HEK293 (cell line): Measurements from ENCODE around the gene KCNMA1.

Experiments used
- MYNN ChIP-seq: fragments of 450-650 bp; formaldehyde crosslinking; IDR thresholded peaks from 2 replicates; pipeline ENCODE4 v1.5.1; 2016; ENCODE audit warnings: missing biosample characterization, missing genetic modification characterization, borderline replicate concordance
- REST ChIP-seq: fragments of 450-650 bp; formaldehyde crosslinking; IDR thresholded peaks from 2 replicates; pipeline ENCODE4 v1.5.1; 2016; ENCODE audit warnings: missing biosample characterization, missing genetic modification characterization
- SCRT2 ChIP-seq: fragments of 450-650 bp; formaldehyde crosslinking; IDR thresholded peaks from 2 replicates; pipeline ENCODE4 v1.5.1; 2016; ENCODE audit warnings: missing biosample characterization, missing genetic modification characterization
- TCF7L2 ChIP-seq: IDR thresholded peaks from 2 replicates; pipeline ENCODE4 v1.6.1; 2011; ENCODE audit warnings: low read depth, mild to moderate bottlenecking, inconsistent platforms, low read length, moderate library complexity, borderline replicate concordance
- YY1 ChIP-seq: fragments of 450-650 bp; formaldehyde crosslinking; IDR thresholded peaks from 2 replicates; pipeline ENCODE4 v1.5.1; 2018; ENCODE audit warnings: missing biosample characterization, missing genetic modification characterization
- ZNF2 ChIP-seq: fragments of 450-650 bp; formaldehyde crosslinking; IDR thresholded peaks from 2 replicates; pipeline ENCODE4 v1.5.1; 2016; ENCODE audit warnings: missing biosample characterization, missing genetic modification characterization
- ZNF221 ChIP-seq: fragments of 450-650 bp; formaldehyde crosslinking; IDR thresholded peaks from 2 replicates; pipeline ENCODE4 v1.5.1; 2017; ENCODE audit warnings: missing biosample characterization, missing genetic modification characterization, borderline replicate concordance
- ZNF274 ChIP-seq, 2 experiments: fragments of 200-500 bp in 1 of 2; fragments of 450-650 bp in 1 of 2; sonication (Bioruptor generic) in 1 of 2; formaldehyde crosslinking in 1 of 2; IDR thresholded peaks; 2 replicates each; pipeline versions ENCODE4 v1.5.1 to v1.6.1; 2014 to 2016; ENCODE audit warnings: borderline replicate concordance in 1 of 2, inconsistent platforms in 1 of 2, low read length in 1 of 2, missing biosample characterization in 1 of 2, missing genetic modification characterization in 1 of 2
- ZNF398 ChIP-seq: fragments of 450-650 bp; formaldehyde crosslinking; IDR thresholded peaks from 2 replicates; pipeline ENCODE4 v1.5.1; 2017; ENCODE audit warnings: missing biosample characterization, missing genetic modification characterization
- ZNF48 ChIP-seq: fragments of 450-650 bp; formaldehyde crosslinking; IDR thresholded peaks from 2 replicates; pipeline ENCODE4 v1.5.1; 2016; ENCODE audit warnings: missing biosample characterization, missing genetic modification characterization
- ZNF510 ChIP-seq: fragments of 450-650 bp; formaldehyde crosslinking; IDR thresholded peaks from 2 replicates; pipeline ENCODE4 v1.5.1; 2018; ENCODE audit warnings: mild to moderate bottlenecking, missing genetic modification characterization, missing biosample characterization; ENCODE audit not compliant: insufficient replicate concordance
- ZNF792 ChIP-seq: fragments of 450-650 bp; formaldehyde crosslinking; IDR thresholded peaks from 2 replicates; pipeline ENCODE4 v1.5.1; 2016; ENCODE audit warnings: missing biosample characterization, missing genetic modification characterization
- ZNF830 ChIP-seq: fragments of 450-650 bp; IDR thresholded peaks from 2 replicates; pipeline ENCODE4 v1.5.0; 2018; ENCODE audit warnings: missing biosample characterization, missing genetic modification characterization, low read depth, mild to moderate bottlenecking, moderate library complexity
- TF ChIP-seq, protein P1 (sequence below): fragments of 450-650 bp; formaldehyde crosslinking; IDR thresholded peaks from 2 replicates; pipeline ENCODE4 v1.5.1; 2016; ENCODE audit warnings: missing biosample characterization, missing genetic modification characterization

- TF ChIP-seq ZNF2 (tag by site-specific recombination) (no peak), ZNF792 (tag by site-specific recombination) (no peak), ZNF398 (tag by site-specific recombination) (no peak), REST (tag by site-specific recombination) (no peak), ZNF274 (IDR thresholded peaks at IDR 0.05; ENCODE audit: low read length) (no peak), ZNF274 (tag by site-specific recombination; IDR thresholded peaks at IDR 0.05; ENCODE audit: borderline replicate concordance) (no peak), ZNF221 (tag by site-specific recombination) (no peak), MYNN (tag by site-specific recombination) (no peak), ZNF510 (tag by site-specific recombination) (no peak), YY1 (tag by site-specific recombination) (no peak), TCF7L2 (no peak), ZNF830 (tag by site-specific recombination) (no peak), ZNF48 (no peak), SCRT2 (tag by site-specific recombination) (no peak)
- TF ChIP-seq, protein P1, sequence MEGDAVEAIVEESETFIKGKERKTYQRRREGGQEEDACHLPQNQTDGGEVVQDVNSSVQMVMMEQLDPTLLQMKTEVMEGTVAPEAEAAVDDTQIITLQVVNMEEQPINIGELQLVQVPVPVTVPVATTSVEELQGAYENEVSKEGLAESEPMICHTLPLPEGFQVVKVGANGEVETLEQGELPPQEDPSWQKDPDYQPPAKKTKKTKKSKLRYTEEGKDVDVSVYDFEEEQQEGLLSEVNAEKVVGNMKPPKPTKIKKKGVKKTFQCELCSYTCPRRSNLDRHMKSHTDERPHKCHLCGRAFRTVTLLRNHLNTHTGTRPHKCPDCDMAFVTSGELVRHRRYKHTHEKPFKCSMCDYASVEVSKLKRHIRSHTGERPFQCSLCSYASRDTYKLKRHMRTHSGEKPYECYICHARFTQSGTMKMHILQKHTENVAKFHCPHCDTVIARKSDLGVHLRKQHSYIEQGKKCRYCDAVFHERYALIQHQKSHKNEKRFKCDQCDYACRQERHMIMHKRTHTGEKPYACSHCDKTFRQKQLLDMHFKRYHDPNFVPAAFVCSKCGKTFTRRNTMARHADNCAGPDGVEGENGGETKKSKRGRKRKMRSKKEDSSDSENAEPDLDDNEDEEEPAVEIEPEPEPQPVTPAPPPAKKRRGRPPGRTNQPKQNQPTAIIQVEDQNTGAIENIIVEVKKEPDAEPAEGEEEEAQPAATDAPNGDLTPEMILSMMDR (tag by site-specific recombination), result no peak
These were observed 22.6 kb downstream of the KCNMA1 start for GRCh38 chr10:77614778-77615625.
